ENCODE results near the gene C3orf33.

The C3orf33 gene

DNA sequence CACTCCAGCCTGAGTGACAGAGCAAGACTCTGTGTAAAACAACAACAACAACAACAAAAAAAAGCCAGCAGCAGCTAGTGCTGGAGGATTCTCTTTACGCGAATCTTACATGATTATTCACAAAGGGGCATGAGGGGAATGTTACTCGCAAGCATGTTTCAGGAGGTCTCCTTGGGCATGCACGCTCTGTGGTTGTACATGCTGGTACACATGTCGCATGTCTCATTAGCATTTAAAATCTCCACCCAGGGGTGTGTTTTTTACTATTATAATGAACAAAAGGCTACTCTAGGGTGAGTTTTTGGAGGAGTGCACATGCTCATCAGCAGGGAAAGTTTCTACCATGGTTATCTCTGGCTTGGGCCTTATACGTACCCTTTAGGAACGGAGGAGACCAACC is 48.5 kb downstream of the C3orf33 start:
- TF ChIP-seq, protein P1, sequence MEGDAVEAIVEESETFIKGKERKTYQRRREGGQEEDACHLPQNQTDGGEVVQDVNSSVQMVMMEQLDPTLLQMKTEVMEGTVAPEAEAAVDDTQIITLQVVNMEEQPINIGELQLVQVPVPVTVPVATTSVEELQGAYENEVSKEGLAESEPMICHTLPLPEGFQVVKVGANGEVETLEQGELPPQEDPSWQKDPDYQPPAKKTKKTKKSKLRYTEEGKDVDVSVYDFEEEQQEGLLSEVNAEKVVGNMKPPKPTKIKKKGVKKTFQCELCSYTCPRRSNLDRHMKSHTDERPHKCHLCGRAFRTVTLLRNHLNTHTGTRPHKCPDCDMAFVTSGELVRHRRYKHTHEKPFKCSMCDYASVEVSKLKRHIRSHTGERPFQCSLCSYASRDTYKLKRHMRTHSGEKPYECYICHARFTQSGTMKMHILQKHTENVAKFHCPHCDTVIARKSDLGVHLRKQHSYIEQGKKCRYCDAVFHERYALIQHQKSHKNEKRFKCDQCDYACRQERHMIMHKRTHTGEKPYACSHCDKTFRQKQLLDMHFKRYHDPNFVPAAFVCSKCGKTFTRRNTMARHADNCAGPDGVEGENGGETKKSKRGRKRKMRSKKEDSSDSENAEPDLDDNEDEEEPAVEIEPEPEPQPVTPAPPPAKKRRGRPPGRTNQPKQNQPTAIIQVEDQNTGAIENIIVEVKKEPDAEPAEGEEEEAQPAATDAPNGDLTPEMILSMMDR (IDR thresholded peaks at IDR 0.05) = no peak
- no peak overlapping the region for H3K27ac ChIP-seq
- H3K27me3 ChIP-seq = no peaks in the 10 kb centered on the region
- no peaks in the 10 kb centered on the region for H3K4me1 ChIP-seq
- H3K36me3 ChIP-seq = peaks cover 0 to 20% (median 6%) of the 10 kb centered on the region in 3 donors
- H3K9me3 ChIP-seq = no peaks in the 10 kb centered on the region
- H3K4me3 ChIP-seq = no peak overlapping the region
- no peak for DNase-seq
- intact Hi-C loops (cut with DNase I; ENCODE audit: low total_unique reads) = no loop called here

DNA sequence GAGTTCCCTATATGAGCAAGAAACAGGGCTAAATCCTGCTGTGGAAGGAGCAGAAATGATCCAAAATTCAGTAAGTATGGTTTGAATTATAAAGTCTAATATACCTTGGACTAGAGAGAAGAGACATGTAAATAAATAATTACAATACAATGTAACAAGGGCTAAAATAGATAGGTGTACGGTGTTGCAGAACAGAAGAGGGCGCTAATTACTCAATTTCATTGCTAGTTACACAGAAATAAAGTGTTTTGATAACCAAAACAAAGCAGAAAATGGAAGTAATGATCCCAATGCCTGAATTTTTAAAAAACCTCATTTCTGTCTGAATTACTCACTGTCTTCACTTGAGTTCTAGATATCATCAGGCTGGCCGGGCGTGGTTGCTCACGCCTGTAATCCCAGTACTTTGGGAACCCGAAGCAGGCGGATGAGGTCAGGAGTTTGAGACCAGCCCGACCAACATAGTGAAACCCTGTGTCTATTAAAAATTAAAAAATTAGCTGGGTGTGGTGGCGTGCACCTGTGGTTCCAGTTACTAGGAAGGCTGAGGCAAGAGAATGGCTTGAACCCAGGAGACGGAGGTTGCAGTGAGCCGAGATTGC is 52.9 kb downstream of the C3orf33 start:
- Histone ChIP-seq H3K4me1 (no peaks in the 10 kb centered on the region), H3K27me3 (no peaks in the 10 kb centered on the region), H3K27ac (no peak overlapping the region), H3K4me3 (no peak overlapping the region), H3K9me3 (no peaks in the 10 kb centered on the region), H3K36me3 (peaks cover 0 to 10% (median 0%) of the 10 kb centered on the region in 3 donors)
- DNase-seq = no peak
- TF ChIP-seq, protein P1 (IDR thresholded peaks at IDR 0.05) = no peak
- intact Hi-C loops (cut with DNase I; ENCODE audit: low total_unique reads) = no loop called here

DNA sequence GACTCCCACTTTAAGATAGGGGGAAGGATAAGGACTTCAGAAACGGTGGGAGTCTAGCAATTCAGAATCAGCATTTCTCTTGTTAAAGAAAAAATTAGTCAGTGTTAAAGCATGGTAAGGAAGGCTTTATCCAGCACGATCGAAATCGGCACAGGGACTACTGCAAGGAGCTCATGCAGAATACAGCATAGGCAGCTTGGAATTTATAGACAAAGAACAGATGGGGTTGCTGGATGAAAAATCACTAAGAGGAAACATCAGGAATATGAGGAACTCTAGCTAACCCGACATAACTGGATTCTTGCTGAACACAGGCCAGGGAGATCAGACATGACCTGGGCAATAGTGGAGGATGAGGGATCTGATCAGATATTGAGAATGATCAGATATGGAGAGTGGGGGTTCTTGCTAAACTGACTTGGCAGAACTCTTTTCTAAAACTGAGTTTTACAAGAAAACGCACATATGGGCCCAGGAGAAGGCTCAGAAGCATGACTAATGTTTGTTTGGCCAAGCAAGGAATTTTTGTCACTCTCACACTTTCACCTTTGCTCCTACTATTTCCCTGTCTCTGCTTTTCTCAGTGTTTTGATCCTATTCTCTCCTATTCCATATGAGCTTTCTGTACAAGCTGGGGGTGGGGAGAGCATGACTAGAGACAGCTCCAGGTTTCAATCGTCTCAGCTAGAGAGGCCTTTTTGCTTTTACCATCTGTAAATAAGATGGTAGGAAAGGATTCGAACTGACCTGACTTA is 57.3 kb downstream of the C3orf33 start:
- Histone ChIP-seq H3K9me3 (no peaks in the 10 kb centered on the region), H3K4me3 (no peak overlapping the region), H3K4me1 (peaks cover 0 to 23% (median 6%) of the 10 kb centered on the region in 4 donors), H3K27me3 (no peaks in the 10 kb centered on the region), H3K27ac (no peak overlapping the region), H3K36me3 (no peaks in the 10 kb centered on the region)
- intact Hi-C loops (cut with DNase I; ENCODE audit: low total_unique reads) = loop anchor here (5.0 kb wide), 1 partner anchor 1174 kb away; no protein-coding TSS in a partner anchor
- TF ChIP-seq, protein P1 (IDR thresholded peaks at IDR 0.05) = no peak
- no peak for DNase-seq

- no peaks in the 10 kb centered on the region for H3K36me3 ChIP-seq
- H3K4me3 ChIP-seq = no peak overlapping the region
- peaks cover 0 to 29% (median 11%) of the 10 kb centered on the region in 4 donors for H3K4me1 ChIP-seq
- no peak overlapping the region for H3K27ac ChIP-seq
- DNase-seq = no peak
- peaks cover 0 to 5% of the 10 kb centered on the region in 2 donors for H3K27me3 ChIP-seq
- TF ChIP-seq, protein P1 (IDR thresholded peaks at IDR 0.05) = no peak
- intact Hi-C loops (cut with DNase I; ENCODE audit: low total_unique reads) = loop anchor here (5.0 kb wide), 1 partner anchor 1174 kb away; no protein-coding TSS in a partner anchor
- H3K9me3 ChIP-seq = no peaks in the 10 kb centered on the region
Measured at GRCh38 chr3:155747946-155748290, 58.2 kb downstream of the C3orf33 start.

DNA sequence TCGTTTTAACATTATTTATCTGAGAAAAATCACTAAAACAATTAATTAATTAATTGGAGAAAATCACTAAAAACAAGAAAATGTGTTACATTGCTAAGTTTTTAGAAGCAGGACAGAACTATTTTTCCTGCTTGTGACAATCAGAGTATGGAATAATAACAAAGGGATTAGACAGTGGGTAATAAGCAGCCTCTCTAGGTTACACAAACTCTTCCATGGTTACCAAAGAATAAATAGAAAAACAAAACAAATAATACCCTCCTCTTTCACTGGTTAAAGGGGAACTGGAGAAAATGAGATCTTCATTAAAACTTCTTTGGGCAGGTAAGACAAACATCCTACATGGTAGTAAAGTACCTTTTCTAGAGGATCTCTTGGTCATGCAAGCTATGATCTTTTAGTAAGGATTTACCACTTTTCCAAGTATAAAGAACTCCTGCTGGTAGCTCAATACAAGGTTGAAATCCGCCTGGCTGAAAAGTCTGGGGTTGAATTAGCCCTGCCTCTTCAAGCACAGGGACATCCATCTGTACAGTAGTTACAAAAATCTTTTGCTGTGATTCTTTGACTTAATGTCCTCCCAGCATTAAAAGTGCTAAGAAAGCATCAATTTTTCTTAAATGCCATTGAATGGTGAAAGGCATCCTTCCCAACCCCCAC is 58.7 kb downstream of the C3orf33 start:
- peaks cover 0 to 29% (median 11%) of the 10 kb centered on the region in 4 donors for H3K4me1 ChIP-seq
- TF ChIP-seq, protein P1 (IDR thresholded peaks at IDR 0.05) = no peak
- H3K9me3 ChIP-seq = no peaks in the 10 kb centered on the region
- no peak overlapping the region for H3K4me3 ChIP-seq
- H3K27ac ChIP-seq = no peak overlapping the region
- DNase-seq = no peak
- no peaks in the 10 kb centered on the region for H3K36me3 ChIP-seq
- intact Hi-C loops (cut with DNase I; ENCODE audit: low total_unique reads) = loop anchor here (5.0 kb wide), 1 partner anchor 1175 kb away; no protein-coding TSS in a partner anchor
- H3K27me3 ChIP-seq = peaks cover 0 to 10% of the 10 kb centered on the region in 2 donors

All from tibial artery (tissue), 4 donors.